ENCODE measurements around the gene CNN1.

GRCh38 chr19:11530432-11530831 lies 8.2 kb upstream of the CNN1 start:
- TF ChIP-seq CTCF (IDR thresholded peaks at IDR 0.05) (no peak), USF2 (IDR thresholded peaks at IDR 0.05) (peak; percentile 58), MYC (IDR thresholded peaks at IDR 0.05; ENCODE audit: borderline replicate concordance, low read length) (no peak), HMGXB4 (CRISPR knock-in tag; IDR thresholded peaks at IDR 0.05; ENCODE audit: borderline replicate concordance) (no peak), ATOH8 (CRISPR knock-in tag; IDR thresholded peaks at IDR 0.05; ENCODE audit: low read depth) (no peak), POLR2AphosphoS2 (conservative IDR thresholded peaks at IDR 0.05; ENCODE audit: low read length) (no peak), REST (IDR thresholded peaks at IDR 0.05) (no peak), RFX5 (IDR thresholded peaks at IDR 0.05) (no peak), JUN (IDR thresholded peaks at IDR 0.05) (no peak), POLR2A (IDR thresholded peaks at IDR 0.05; ENCODE audit: low read length) (no peak), EP300 (IDR thresholded peaks at IDR 0.05) (no peak), MAX (IDR thresholded peaks at IDR 0.05) (peak; percentile 91), KDM5A (IDR thresholded peaks at IDR 0.05) (no peak), ELK1 (IDR thresholded peaks at IDR 0.05; ENCODE audit: low read depth, low read length) (no peak)

Measured in A549 (cell line).